HepG2 (cell line): Measurements from ENCODE around the gene DNAAF3. TPM values are rescaled to one million over a fixed set of nuclear protein-coding genes. Genes with fewer than 3 reads are reported as not detected.

Experiments
- AKAP8 ChIP-seq: sonication (generic); formaldehyde crosslinking; IDR thresholded peaks from 2 replicates; pipeline ENCODE4 v1.5.1; 2020; ENCODE audit warnings: mild to moderate bottlenecking, missing genetic modification reagents
- ATF2 ChIP-seq: sonication (generic); formaldehyde crosslinking; IDR thresholded peaks from 2 replicates; pipeline ENCODE4 v1.4.0; 2020; ENCODE audit warnings: missing genetic modification reagents
- CSRNP1 ChIP-seq: sonication (generic); formaldehyde crosslinking; IDR thresholded peaks from 2 replicates; pipeline ENCODE4 v1.8.1; 2023; ENCODE audit warnings: mild to moderate bottlenecking, missing genetic modification reagents
- HNRNPL ChIP-seq: fragments of 200-400 bp; formaldehyde crosslinking; IDR thresholded peaks from 2 replicates; pipeline ENCODE4 v1.6.1; 2017; ENCODE audit warnings: mild to moderate bottlenecking, low read depth, low read length
- KDM5B ChIP-seq: sonication (generic); formaldehyde crosslinking; IDR thresholded peaks from 2 replicates; pipeline ENCODE4 v1.4.0; 2020; ENCODE audit warnings: missing genetic modification reagents, mild to moderate bottlenecking, borderline replicate concordance
- LCORL ChIP-seq, 2 experiments: fragments of 450-650 bp in 1 of 2; sonication (generic) in 1 of 2; formaldehyde crosslinking in 1 of 2; IDR thresholded peaks; 2 replicates each; pipeline versions ENCODE4 v1.5.0 to v1.6.1; 2017 to 2020; ENCODE audit warnings: antibody characterized with exemption in 1 of 2, missing genetic modification reagents in 1 of 2
- MNT ChIP-seq: fragments of 450-650 bp; IDR thresholded peaks from 2 replicates; pipeline ENCODE4 v1.6.1; 2016
- MYC ChIP-seq: sonication (generic); formaldehyde crosslinking; IDR thresholded peaks from 2 replicates; pipeline ENCODE4 v1.9.0; 2021; ENCODE audit warnings: missing genetic modification reagents, borderline replicate concordance
- NFKB2 ChIP-seq: sonication (generic); formaldehyde crosslinking; IDR thresholded peaks from 2 replicates; pipeline ENCODE4 v1.4.0; 2020; ENCODE audit warnings: missing genetic modification reagents, borderline replicate concordance
- SMARCC2 ChIP-seq: fragments of 450-650 bp; IDR thresholded peaks from 2 replicates; pipeline ENCODE4 v1.6.1; 2017; ENCODE audit warnings: antibody characterized with exemption, mild to moderate bottlenecking
- STAT6 ChIP-seq: sonication (generic); formaldehyde crosslinking; IDR thresholded peaks from 2 replicates; pipeline ENCODE4 v1.4.0; 2020; ENCODE audit warnings: missing genetic modification reagents, mild to moderate bottlenecking, borderline replicate concordance
- ZFYVE20 ChIP-seq: sonication (generic); formaldehyde crosslinking; IDR thresholded peaks from 2 replicates; pipeline ENCODE4 v1.8.0; 2023; ENCODE audit warnings: low read depth, mild to moderate bottlenecking, moderate library complexity, missing genetic modification reagents, borderline replicate concordance
- ZNF30 ChIP-seq: sonication (generic); formaldehyde crosslinking; IDR thresholded peaks from 2 replicates; pipeline ENCODE4 v1.5.0; 2020; ENCODE audit warnings: mild to moderate bottlenecking, missing genetic modification reagents
- polyA plus RNA-seq, 8 experiments: library from polyadenylated mRNA; depleted of rRNA in 3 of 8; stranded (reverse) in 7 of 8; unstranded in 1 of 8; fragments of >200 nt; fragmentation: Illumina TruSeq in 4 of 8; extraction: Trizol in 4 of 8; gene quantifications; 2 replicates each; pipeline versions ENCODE4 v1.2.1 to v1.2.3, GENCODE V29; 2011 to 2016; ENCODE audit warnings: low read depth in 4 of 8, missing spikeins in 1 of 8, mixed read lengths in 1 of 8; ENCODE audit not compliant: insufficient read depth in 1 of 8
- total RNA-seq, 5 experiments: library from RNA; depleted of rRNA; stranded (reverse); fragments of >200 nt; fragmentation: Illumina TruSeq; extraction: Trizol; gene quantifications; 2 replicates each; pipeline ENCODE4 v1.2.3, GENCODE V29; 2016; ENCODE audit warnings: low read depth in 1 of 5
- TF ChIP-seq, protein P1 (sequence below): sonication (generic); formaldehyde crosslinking; IDR thresholded peaks from 2 replicates; pipeline ENCODE4 v1.4.0; 2020; ENCODE audit warnings: missing genetic modification reagents
- TF ChIP-seq, protein P2 (sequence below): fragments of 450-650 bp; IDR thresholded peaks from 2 replicates; pipeline ENCODE4 v1.6.1; 2017

The DNAAF3 gene
- total and polyA plus RNA-seq, 2 of the 13 experiments (the other 11 are each of a cell fraction or from before 2014, with no cell fraction given): 0.30 to 0.40 TPM

GRCh38 chr19:55179606-55180484 is 13.4 kb upstream of the DNAAF3 start, which contains the start of gene SYT5 (continued):
- no peak for TF ChIP-seq STAT6 (CRISPR knock-in tag)
- TF ChIP-seq CSRNP1 (CRISPR knock-in tag): no peak; the same call in 1 of the 2 replicates
- TF ChIP-seq, protein P1, sequence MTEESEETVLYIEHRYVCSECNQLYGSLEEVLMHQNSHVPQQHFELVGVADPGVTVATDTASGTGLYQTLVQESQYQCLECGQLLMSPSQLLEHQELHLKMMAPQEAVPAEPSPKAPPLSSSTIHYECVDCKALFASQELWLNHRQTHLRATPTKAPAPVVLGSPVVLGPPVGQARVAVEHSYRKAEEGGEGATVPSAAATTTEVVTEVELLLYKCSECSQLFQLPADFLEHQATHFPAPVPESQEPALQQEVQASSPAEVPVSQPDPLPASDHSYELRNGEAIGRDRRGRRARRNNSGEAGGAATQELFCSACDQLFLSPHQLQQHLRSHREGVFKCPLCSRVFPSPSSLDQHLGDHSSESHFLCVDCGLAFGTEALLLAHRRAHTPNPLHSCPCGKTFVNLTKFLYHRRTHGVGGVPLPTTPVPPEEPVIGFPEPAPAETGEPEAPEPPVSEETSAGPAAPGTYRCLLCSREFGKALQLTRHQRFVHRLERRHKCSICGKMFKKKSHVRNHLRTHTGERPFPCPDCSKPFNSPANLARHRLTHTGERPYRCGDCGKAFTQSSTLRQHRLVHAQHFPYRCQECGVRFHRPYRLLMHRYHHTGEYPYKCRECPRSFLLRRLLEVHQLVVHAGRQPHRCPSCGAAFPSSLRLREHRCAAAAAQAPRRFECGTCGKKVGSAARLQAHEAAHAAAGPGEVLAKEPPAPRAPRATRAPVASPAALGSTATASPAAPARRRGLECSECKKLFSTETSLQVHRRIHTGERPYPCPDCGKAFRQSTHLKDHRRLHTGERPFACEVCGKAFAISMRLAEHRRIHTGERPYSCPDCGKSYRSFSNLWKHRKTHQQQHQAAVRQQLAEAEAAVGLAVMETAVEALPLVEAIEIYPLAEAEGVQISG: 0 out of 2 replicates have a peak, but pooled peaks have one; percentile 31
- TF ChIP-seq SMARCC2: no peak
- TF ChIP-seq LCORL (IDR thresholded peaks at IDR 0.05): no peak
- peak; percentile 66 for TF ChIP-seq LCORL (CRISPR knock-in tag; IDR thresholded peaks at IDR 0.05)
- TF ChIP-seq, protein P2, sequence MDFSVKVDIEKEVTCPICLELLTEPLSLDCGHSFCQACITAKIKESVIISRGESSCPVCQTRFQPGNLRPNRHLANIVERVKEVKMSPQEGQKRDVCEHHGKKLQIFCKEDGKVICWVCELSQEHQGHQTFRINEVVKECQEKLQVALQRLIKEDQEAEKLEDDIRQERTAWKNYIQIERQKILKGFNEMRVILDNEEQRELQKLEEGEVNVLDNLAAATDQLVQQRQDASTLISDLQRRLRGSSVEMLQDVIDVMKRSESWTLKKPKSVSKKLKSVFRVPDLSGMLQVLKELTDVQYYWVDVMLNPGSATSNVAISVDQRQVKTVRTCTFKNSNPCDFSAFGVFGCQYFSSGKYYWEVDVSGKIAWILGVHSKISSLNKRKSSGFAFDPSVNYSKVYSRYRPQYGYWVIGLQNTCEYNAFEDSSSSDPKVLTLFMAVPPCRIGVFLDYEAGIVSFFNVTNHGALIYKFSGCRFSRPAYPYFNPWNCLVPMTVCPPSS: no peak
- no peak for TF ChIP-seq ZNF30 (CRISPR knock-in tag)
- 0 out of 2 replicates have a peak, but pooled peaks have one; percentile 32 for TF ChIP-seq NFKB2 (CRISPR knock-in tag)
- TF ChIP-seq MNT: peak; percentile 70
- 0 out of 2 replicates have a peak, but pooled peaks have one; percentile 27 for TF ChIP-seq HNRNPL
- TF ChIP-seq ATF2 (CRISPR knock-in tag): no peak
- peak; percentile 54; the same call in 1 of the 2 replicates for TF ChIP-seq MYC (CRISPR knock-in tag)
- TF ChIP-seq KDM5B (CRISPR knock-in tag): no peak
- TF ChIP-seq ZFYVE20 (CRISPR knock-in tag): 0 out of 2 replicates have a peak, but pooled peaks have one; percentile 32
- TF ChIP-seq AKAP8: no peak
